H54 (cell line): ENCODE results near the gene FXYD6.
"Not testable (repeated sequence)": the region's sequence is repeated elsewhere in the genome, so short reads cannot be mapped to it uniquely, and the experiment has no call there.

Experiments
- DNase-seq: peaks from one replicate; pipeline ENCODE4 v3.0.0; 2011; ENCODE audit warnings: low spot score, mixed read lengths; ENCODE audit not compliant: insufficient read length
- FAIRE-seq: peaks from 3 replicates; lab custom pipeline; 2011; peaks lifted over from hg19 to GRCh38; lab: Jason Lieb, UNC
- POLR2A ChIP-seq: IDR thresholded peaks from 2 replicates; pipeline ENCODE4 v1.6.1; 2011; ENCODE audit warnings: low read depth, mild to moderate bottlenecking, low read length

FXYD6 gene, protein sequence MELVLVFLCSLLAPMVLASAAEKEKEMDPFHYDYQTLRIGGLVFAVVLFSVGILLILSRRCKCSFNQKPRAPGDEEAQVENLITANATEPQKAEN

DNA sequence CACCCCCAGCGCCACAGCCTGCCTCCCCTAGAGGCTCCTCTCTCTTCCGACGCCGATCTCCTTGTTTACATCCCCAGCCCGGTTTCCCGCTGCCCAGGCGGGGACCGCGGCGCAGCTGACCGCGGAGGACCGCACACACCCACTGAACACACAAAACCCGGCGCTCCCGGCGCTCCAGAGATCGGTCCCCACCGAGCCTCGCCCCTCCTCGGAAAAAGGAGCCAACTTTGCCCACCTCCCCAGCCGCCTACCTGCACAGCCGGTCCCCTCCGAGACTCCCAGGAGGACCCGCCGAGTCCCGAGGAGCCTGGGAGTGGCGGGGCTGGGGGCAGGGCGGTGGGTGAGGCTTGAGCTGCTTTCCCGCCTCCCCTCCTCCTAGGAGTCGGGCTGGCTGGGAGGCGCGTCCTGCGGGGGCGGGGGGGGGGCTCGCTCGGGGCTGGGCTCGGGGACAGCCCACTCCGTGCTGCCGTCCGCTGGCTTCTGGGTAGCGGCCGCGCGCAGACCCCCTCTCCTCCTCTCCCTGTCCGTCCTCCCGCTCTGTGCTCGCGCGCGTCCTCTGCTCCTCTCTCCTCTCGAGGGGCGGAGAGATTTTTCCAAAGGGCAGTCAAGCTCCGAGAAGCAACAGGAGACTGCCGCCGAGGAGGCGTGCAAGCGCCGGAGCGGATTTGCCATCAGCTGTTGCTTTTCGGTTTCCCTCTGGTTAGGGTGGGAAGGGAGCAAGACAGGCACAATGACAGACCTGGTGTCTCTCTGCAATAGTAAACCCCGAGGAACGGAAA lies at the start of gene FXYD6:
Gene FXYD6, minus strand, starts transcription at position 318 of the 779 bp plus-strand sequence. CDS start 33,882 bp downstream, outside the sequence.
- no peak for DNase-seq
- FAIRE-seq, result no peak
- no peak for TF ChIP-seq POLR2A

DNA sequence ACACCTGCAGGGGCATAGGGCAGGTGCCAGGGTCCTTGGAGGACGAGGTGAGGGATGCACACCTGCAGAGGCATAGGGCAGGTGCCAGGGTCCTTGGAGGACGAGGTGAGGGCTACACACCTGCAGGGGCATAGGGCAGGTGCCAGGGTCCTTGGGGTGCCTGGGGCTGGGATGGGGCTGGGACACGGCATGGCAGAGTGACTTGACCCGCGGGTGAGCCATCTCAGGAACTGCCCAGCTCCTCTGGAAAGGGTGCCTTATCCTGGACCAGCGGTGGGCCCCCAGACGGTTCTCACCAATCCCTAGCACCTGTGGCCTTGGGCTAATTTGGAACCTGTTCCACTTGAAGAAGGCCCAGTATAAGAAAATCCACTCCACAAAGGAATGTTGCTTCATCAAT lies 49.7 kb upstream of the FXYD6 start:
- FAIRE-seq, DNase-seq: not testable (repeated sequence)

DNA sequence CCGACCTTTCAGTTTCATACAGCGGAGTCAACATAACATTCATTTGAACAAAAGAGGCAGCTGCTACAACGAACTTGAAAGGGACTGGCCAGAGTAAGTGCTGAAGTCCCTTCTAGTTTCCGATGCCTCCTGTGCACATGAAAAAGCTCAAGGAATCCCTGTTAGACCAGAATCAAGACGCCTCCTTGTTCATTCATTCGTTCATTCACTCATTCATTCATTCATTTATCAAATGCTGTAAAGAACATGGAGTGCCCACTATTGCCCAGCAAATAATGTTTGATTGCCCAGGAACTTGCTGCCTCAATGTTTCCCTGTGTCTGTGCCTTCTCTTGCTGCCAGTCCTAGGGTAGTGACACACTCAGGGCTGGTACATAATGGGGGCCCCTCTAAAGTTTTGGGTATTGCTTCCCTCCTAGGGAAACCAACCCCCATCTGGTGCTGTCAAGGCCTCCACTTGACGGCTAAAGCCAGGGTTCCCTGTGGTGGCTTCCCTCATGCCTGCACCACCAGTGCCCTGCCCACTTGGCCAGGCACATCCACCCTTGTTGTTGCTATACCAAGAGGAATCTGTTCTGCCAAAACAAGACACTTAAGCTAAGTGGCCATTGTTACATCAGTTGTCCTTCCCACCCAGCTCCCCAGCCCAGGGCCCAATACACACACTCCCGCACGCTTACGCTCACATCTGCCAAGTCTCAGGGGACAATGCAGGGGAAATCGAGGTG lies 48.9 kb upstream of the FXYD6 start:
- TF ChIP-seq POLR2A, result no peak
- no peak for DNase-seq
- FAIRE-seq, result no peak

DNA sequence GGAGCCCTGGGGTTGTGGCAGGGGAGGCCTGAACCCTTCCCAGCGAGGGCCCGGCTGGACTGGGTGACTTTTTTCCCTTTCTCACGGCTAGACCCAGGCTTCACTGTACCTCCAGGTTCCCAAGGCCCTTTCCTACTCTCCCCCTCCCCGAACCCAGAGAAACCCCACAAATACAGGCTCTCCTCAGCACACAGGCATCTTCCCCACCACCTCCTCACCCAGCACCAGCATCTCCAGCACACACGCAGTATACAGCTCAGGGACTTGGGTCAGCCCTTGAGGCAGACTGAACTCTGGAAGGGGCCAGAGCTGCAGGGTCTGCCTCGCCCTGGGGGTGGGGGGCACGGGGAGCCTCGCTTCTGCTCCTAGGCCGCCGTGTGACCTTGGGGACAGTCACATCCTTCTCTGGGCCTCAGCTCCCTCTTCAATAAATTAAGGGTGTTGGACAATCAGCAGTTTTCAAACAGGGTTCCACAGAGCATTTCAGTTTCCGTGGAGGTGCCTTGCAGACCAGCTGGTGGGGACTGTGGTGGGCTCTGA lies 48.2 kb upstream of the FXYD6 start:
- TF ChIP-seq POLR2A, result no peak
- FAIRE-seq, result no peak

DNA sequence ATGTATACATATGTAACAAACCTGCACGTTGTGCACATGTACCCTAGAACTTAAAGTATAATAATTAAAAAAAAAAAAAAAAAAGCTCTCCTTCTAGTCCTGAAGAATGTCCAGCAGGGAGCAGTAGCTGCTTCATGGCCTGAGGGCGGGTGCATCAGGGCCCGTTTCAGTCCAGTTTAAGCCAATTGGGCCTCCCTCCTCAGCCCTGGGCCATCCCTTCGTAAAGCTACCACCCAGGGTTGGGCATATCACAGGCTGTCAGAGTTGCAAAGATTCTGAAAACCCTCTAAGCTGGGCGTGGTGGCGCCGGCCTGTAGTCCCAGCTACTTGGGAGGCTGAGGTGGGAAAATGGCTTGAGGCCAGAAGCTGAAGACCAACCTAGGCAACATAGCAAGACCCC lies 47.3 kb upstream of the FXYD6 start:
- DNase-seq, result no peak
- TF ChIP-seq POLR2A, result no peak
- no peak for FAIRE-seq

More for the DNA sequence above, 48.2 kb upstream of the FXYD6 start:
- no peak for DNase-seq

DNA sequence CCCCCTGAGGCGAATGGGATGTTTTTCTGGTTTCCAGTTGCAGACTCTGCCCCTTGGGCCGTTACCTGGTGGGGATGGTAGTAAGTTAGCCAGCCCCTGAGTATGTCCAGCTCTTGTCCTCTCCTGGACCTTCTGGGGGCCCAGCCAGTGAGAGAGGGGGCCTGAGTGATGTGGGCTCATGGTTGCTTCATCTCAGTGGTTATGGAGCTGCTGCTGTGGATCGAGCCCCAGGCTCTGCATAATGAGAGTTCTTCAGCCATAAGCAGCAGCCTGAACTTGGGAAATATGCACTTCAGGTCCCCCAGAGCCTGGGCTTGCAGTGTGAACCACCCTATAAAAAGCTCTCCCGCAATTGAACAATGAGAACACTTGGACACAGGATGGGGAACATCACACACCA lies 46.8 kb upstream of the FXYD6 start:
- FAIRE-seq (no peak), DNase-seq (no peak)
- TF ChIP-seq POLR2A, result no peak

DNA sequence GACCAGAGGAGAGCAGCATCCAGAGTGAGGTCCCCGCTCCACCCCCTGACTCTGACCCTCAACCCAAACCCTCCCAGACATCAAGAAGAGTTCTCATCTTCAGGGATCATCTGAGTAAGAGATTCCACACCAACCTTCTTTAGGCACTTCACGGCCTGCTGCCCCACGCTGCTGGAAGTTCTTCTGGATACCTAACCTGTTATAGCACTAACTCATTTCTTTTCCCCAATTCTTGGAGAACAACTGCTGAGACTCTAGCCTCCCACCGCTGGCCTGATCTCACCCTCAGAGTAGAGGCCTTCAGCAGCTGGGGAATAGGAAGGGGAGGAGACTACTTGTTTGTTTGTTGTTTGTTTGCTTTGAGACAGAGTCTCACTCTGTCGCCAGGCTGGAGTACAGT lies 45.4 kb upstream of the FXYD6 start:
- TF ChIP-seq POLR2A, result no peak
- FAIRE-seq (no peak), DNase-seq (no peak)

DNA sequence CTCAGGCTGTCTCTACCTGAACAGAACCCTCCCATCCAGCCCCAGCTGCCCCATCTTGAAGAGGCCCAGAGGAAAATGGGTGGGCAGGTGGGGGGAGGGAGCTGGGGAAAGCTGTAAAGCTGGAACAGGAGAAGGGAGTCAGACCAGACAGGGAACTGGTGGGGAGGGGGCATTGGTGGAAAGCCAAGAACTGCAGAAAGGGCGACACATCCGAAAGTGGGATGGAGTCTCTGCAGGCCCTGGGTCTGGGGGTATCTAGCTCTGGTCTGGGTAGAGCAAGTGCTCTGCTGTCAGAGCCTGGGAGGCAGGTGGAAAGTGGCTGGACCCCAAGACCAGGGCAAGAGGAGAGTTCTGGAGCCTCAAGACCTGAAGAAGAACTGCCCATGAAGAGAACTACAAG lies 45.0 kb upstream of the FXYD6 start:
- TF ChIP-seq POLR2A, result no peak
- no peak for DNase-seq
- FAIRE-seq, result no peak

DNA sequence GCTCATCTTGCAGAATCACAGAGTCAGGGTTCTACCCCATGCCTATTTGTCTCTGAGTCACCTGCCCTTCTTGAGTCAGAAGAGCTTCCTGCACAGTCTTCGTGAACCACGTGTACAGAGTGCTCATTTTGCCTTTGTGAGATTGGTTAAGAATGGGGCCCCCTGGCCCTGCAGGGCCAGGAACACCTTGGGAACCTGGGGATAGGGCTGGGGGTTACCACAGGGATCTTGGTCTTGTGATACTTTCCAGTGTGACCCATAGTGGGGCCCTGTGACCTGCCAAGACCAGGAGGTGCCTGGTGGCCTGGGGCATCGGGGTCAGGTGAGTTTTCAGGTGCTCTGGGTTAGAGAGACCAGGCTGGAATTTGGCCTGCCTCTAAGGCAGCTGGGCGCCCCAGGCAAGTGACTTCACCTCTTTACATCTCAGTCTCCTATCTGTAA lies 43.3 kb upstream of the FXYD6 start:
- FAIRE-seq, result no peak
- no peak for DNase-seq
- TF ChIP-seq POLR2A, result no peak

DNA sequence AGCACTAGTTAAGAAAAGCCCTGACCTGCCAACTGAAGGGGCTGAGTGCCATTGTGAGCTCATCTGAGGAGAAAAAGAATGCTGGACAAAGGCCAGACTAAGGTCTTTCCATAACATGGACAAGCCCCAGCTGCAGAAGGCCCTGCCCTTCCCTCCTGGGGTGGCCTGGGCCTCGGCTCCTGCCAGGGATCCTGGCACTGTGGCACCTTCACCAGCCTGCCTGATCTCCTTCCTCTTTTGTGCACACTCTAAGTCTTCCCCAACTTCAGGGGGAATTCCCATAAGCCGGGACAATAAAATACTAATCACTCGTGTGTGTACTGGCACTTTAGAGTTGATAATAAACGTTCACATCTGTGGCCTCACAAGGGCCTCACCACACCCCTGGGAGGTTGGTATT lies 42.9 kb upstream of the FXYD6 start:
- DNase-seq (no peak), FAIRE-seq (no peak)
- no peak for TF ChIP-seq POLR2A

DNA sequence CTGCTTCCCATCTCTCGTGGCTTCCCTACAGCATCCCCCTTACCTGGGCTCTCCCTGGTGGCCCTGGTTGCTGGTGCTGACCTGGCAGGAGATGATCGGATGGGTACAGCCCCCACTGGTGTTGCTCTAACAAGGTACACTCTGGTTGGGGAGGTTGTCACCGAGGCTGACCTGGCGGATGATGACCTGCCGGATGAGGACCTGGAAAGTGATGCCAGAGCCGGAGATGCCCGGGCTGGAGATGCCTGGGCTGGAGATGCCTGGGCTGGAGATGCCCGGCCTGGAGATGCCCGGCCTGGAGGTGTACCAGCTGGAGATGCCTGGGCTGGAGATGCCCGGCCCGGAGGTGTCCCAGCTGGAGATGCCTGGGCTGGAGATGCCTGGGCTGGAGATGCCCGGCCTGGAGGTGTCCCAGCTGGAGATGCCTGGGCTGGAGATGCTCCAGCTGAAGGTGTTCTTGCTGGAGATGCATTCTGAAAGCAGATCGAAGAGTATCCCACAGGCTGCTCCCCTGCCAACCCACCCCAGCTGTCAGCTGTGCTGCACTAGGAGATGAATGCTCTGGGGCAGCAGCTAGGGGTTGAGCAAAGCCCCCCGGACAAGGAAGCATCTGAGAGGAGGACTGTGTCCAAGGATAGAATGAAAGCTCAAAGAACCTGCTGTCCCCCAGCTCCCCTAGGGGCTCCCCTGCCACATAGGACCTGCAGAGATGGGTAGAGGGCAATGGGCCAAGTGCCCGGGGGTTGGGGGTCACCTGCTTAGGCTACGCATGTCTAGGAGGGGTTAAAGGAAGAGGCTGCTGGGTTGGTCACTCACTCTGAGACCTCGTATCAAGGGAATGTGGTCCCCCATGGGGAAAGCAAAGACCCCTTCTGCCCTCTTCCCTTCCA lies 42.2 kb upstream of the FXYD6 start:
- DNase-seq (no peak), FAIRE-seq (no peak)

DNA sequence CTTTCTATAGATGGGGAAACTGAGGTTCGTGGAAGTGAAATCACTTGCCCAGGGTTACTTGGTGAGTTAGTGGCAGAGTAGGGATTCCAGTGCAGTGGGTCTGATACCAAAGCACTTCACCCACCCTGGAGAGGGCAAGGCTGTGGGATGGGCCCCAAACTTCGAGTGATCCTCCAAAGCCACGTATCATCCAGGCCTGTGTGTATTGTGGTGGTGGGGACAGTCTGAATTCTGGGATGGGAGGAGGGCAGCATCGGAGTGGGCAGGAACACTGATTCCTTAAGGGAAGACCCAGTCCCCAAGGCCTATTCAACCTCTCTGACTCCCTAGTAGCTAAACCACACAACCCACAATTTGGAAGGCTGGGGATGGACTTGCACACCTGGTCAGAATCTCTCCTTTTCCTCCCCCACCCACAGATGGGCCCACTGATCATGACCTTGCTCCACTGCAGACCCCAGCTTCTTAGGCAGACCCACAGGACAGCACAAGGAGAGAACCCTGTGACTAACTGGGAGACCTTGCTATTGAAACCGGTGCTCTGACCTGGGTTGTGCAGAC lies 41.2 kb upstream of the FXYD6 start:
- FAIRE-seq (no peak), DNase-seq (no peak)

More for the DNA sequence above, 42.2 kb upstream of the FXYD6 start:
- TF ChIP-seq POLR2A, result no peak

DNA sequence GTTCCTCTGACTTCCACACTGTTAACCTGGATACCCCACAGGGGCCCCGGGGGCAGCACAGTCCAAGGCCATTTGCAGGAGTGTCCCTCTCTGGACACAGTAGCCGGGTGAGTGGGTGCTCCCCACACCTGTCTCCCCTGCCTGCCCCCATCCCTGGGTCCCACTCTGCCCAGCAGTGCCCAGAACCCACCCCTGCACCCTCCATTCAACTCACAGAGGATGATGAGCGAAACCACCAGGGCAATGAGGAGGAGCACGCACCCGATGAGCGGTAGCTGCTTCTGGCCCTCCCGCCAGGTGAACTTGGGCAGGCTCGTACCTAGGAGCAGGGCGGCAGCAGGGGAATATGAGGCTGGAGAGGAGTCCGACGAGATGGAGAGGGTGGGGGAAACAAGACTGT lies 40.5 kb upstream of the FXYD6 start:
- no peak for DNase-seq
- FAIRE-seq, result no peak
- TF ChIP-seq POLR2A, result no peak

More for the DNA sequence above, 41.2 kb upstream of the FXYD6 start:
- no peak for TF ChIP-seq POLR2A
